HG02981 (cell line): Measurements from ENCODE around the gene WFDC8.

ENCODE experiments used
- ATAC-seq: cut with Tn5 transposase; IDR thresholded peaks from one replicate; pipeline ENCODE4 v1.9.1; 2021; ENCODE audit warnings: mild to moderate bottlenecking, moderate library complexity; ENCODE audit not compliant: unreplicated experiment

WFDC8 gene

GRCh38 chr20:45550765-45551164 lies 28.3 kb downstream of the WFDC8 start:
- ATAC-seq: no peak

DNA sequence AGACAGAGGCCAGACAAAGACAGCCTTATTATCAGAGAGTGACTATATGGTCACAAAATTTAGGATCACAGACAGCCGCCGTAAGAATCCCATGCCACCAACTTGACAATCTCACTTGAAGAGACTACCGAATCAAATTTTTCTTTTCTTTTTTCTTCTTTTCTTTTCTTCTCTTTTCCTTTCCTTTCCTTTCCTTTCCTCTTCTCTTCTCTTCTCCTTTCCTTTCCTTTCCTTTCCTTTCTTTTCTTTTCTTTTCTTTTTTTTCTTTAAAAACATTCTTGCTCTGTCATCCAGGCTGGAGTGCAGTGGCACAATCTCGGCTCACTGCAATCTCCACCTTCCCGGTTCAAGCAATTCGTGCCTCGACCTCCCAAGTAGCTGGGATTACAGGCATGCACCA lies 30.7 kb downstream of the WFDC8 start:
- ATAC-seq: no peak

DNA sequence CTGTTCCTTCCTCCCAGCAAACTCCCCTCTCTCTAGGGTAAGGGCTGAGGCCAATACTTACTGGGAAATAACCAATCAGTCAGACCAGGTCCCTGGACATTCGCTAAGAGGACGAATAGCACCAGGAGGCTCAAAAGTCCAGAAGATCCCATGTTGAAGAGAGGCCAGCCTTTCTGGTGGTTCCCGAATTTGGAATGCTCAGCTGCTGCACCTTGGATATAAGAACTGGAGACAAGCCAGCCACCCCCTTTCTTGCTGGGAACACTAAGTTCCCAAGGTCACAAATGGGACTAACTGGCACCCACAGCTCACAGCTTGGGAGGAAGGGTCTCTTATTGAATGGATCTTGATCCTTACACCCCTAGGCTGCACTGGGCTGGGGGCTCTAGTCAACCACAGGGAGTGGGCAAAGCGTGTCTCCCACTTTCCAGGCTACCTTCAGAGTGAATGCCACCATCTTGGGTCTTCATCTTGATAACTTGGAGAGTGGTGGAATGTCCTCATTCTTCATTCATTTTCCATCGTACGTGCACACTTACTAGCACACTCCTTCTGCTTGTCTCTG lies 31.8 kb downstream of the WFDC8 start, which contains the start of gene EPPIN:
EPPIN (minus strand) TSS at position 196 of the 565 bp plus-strand sequence; CDS start at position 152, 44 bp downstream.
- ATAC-seq: no peak

DNA sequence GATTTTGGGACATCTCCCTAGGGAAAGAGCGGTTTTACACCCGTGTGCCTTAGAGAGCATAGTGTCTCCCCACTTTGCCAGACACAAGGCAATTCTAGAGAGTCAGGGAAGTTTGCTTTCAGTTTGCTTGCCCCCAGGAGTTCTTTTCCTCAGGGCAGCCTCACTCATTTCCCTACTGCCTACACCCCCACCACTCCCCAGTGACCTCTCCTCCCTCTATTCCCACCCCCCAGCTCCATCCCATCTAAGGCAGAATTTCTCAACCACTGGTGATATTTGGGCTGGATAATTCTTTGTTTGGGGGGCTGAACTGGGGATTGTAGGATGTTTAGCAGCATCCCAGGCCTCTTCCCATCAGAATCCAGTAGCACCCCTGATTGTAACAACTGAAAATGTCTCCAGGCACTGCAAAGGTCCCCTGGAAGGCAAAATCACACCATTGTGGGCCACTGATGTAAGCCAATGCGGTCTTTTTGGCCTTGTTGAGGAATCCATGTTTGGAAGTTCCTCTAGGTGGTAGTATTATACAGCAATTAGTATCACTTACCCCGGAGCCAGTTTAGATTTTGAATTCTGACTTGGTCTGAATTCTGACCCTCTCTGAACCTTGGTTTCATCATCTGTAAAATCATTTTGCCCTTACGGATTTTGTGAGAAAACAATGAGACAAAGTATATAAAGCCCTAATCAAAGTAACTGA lies 33.2 kb downstream of the WFDC8 start:
- no peak for ATAC-seq

GRCh38 chr20:45545351-45545750 lies 33.7 kb downstream of the WFDC8 start:
- no peak for ATAC-seq

DNA sequence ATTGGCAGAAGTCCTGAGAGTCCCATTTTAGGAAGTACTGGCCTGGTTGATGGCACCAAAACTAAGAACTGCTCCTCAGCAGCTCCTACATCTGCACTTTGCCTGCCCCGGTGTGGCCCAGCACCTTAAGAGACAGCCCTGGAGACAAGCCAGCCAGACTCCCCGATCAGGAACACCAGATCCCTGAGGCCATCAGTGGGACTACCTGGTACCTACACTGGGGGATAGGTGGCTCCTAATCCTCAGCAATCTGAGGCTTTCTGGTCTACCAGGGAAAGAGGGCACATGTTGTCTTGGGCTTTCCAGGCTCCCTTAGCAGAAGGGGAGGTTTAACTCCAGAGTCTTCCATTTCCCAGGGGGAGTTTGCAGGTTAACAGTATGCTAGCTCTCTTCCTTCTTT lies 39.7 kb downstream of the WFDC8 start, which contains the start of gene WFDC6:
WFDC6 (minus strand) TSS at position 101 of the 400 bp plus-strand sequence; CDS start at position 26, 75 bp downstream.
- no peak for ATAC-seq

DNA sequence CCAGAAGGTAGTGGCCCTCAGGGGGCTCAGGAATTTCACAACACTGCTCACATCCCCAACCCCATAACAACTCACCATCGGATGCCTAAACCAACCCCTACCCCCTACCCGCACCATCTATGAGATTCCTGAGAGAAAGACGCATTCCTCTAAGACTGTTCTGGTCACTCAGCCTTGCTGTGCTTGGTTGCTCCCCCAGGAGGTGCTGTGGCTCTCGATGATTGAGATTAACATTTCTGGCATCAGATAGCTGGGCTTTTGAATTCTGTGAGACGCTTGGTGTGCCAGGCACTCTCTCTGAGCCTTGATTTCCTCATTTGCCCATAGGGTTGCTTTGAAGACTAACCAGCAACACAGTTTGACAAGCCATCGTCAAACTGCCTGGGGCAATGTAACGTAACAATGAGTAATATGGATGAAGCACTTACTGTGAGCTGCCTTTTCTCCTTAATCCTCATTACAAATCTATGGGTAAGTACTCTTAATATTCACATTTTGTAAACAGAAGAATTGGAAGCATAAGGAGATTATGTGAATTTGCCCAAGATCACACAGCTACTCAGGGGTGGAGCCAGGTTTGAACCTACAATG lies 40.8 kb downstream of the WFDC8 start:
- no peak for ATAC-seq

DNA sequence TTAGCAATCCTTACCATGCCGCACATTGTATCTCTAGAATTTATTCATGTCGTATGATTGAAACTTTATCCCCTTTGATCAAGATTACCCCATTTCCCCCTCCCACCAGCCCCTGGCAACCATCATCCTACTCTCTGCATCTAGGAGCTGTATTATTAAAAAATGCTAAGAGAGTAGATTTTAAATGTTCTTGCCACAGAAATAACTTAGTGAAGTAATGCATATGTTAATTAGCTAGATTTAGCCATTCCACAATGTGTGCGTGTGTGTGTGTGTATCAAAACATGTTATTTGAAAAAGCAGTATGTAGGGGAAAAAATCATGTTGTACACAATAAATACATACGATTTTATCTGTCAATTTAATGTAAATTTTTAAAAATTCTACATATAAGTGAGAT lies 51.8 kb downstream of the WFDC8 start:
- ATAC-seq: no peak

GRCh38 chr20:45523821-45524220 lies 55.3 kb downstream of the WFDC8 start:
- no peak for ATAC-seq

- ATAC-seq: no peak
These were observed 60.8 kb downstream of the WFDC8 start for GRCh38 chr20:45518282-45518681.

- ATAC-seq: no peak
These were observed 63.8 kb downstream of the WFDC8 start, which contains the start of gene SPINT3 for GRCh38 chr20:45515147-45515913. Gene SPINT3 (minus strand): TSS chr20:45515622. CDS start chr20:45515608, 14 bp downstream.

DNA sequence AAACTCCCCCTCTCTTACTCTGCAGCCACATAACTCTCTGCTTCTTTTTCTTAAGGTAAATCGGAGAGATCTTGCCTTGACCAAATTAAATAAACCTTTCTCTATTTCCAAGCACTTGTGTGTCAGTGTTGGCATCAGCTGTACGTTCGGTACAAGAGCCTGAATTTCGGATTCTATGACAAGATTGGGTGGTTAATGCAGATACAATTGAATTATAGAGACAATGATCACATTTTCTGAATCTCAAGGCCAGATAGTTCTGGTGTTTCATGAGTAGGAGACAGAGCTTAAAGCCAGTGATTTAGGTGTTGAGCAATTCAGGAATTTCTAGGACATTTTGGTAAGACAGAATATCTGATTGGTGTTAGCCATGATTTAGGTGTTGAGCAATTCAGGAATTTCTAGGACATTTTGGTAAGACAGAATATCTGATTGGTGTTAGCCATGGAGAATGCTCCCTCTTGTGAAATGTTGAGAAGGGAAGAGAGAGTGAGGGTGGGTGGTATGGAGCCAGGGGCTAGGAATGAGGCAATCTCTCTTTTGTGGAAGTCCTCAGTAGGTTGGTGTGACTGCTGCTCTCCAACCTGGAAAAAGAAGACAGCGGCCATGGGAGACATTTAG lies 68.7 kb downstream of the WFDC8 start:
- ATAC-seq: no peak

DNA sequence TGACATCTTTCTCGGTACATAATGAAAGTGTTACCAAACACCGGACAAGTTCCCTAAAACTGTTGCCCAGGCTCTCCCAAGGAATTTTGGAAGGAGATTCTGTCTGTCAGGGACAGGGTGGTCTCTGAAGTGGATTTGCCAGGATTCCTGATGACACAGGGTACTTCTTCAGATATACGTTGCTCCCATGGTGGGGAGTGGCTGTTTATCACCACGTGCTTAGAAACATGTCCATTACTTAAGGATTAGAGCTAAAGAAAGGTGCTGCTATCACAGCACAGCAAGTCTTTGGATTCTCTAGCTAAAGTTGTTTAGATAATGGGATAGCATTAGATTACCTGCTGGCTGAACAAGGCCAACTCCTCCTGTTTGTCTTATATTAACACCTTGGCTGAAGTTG lies 70.0 kb downstream of the WFDC8 start:
- no peak for ATAC-seq

DNA sequence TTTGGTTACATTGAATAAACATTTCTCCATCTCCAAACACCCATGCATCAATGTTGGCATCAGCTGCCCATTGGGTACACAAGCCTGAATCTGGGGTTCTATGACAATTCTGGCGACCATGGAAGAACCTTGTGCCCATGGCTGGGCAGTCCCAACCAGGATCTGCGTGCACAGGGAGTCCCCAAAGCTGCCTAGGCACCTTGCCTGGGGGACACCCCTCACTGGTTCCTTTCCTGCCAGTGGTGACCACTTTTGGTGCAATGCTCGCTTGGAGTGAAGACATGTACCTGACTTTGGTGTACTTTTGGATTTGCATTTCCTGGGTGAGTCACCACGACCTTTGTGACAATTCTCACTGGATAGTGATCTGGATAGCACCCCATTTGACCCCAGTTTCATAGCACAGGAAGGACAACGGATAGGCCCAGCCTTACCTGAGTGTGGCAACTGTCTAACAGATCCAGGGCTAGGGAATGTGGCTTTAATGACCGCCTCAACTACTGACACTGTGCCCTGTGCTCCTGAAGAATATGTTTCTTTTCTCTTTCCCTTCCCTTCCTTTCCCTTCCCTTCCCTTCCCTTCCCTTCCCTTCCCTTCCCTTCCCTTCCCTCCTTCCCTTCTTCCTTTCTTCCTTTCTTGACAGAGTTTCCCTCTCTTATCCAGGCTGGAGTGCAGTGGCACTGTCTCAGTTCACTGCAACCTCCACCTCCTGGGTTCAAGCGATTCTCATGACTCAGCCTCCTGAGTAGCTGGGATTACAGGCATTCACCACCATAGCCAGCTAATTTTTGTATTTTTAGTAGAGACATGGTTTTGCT lies 70.8 kb downstream of the WFDC8 start:
- ATAC-seq: no peak

GRCh38 chr20:45507011-45507820 lies 71.9 kb downstream of the WFDC8 start:
- no peak for ATAC-seq

GRCh38 chr20:45506398-45506797 lies 72.7 kb downstream of the WFDC8 start:
- ATAC-seq: no peak

- no peak for ATAC-seq
These were observed 75.7 kb downstream of the WFDC8 start for GRCh38 chr20:45503403-45503802.

GRCh38 chr20:45502561-45502960 lies 76.5 kb downstream of the WFDC8 start:
- no peak for ATAC-seq
